GM12878 (cell line): ENCODE results near the gene ROR2. TPM values are rescaled to one million over a fixed set of nuclear protein-coding genes. Genes with fewer than 3 reads are reported as not detected.

Experiments
- ATAC-seq: fragments of 200-7000 bp; cut with Tn5 transposase; 3 replicates; pipeline ENCODE4 v1.9.1; 2020; ENCODE audit warnings: mild to moderate bottlenecking, moderate library complexity
- BruUV-seq: library from RNA; stranded (reverse); fragments of 400-500 nt; replicated peaks from 2 replicates; lab custom pipeline; 2021; lab: Mats Ljungman, UMichigan
- CTCF ChIA-PET: fragments of 300-600 bp; sonication (Branson Sonifier 250); formaldehyde crosslinking; extraction: SDS; loops from one replicate; lab custom pipeline; 2021; ENCODE audit warnings: inconsistent platforms; lab: Yijun Ruan, JAX
- POLR2A ChIA-PET: fragments of 350-600 bp; formaldehyde crosslinking; extraction: SDS; loops from one replicate; lab custom pipeline; 2021; ENCODE audit warnings: inconsistent platforms; lab: Charles Lee
- RAD21 ChIA-PET: fragments of 300-600 bp; sonication (Branson Sonifier 250); formaldehyde crosslinking; loops from one replicate; lab custom pipeline; 2023; ENCODE audit warnings: antibody characterized with exemption; ENCODE audit not compliant: unreplicated experiment; lab: Charles Lee
- SMC1A ChIA-PET: fragments of 300-600 bp; sonication (Branson Sonifier 250); formaldehyde crosslinking; loops from one replicate; lab custom pipeline; 2023; ENCODE audit not compliant: unreplicated experiment, uncharacterized antibody; lab: Charles Lee
- DNase-seq: peaks from one replicate; pipeline ENCODE4 v3.0.0-alpha.2; 2011; ENCODE audit warnings: low read depth, low spot score
- FAIRE-seq: peaks from 3 replicates; lab custom pipeline; 2011; peaks lifted over from hg19 to GRCh38; lab: Jason Lieb, UNC
- H2AFZ ChIP-seq: 2 replicates; pipeline ENCODE4 v1.6.0; 2011; ENCODE audit warnings: low read depth, low read length, control low read depth; ENCODE audit not compliant: control insufficient read depth
- H3K27ac ChIP-seq: 2 replicates; pipeline ENCODE4 v1.5.1; 2011; ENCODE audit warnings: control low read depth; ENCODE audit not compliant: control insufficient read depth, insufficient read depth
- H3K27me3 ChIP-seq, 2 experiments: replicated peaks in 1 of 2; 2 replicates each; pipeline versions ENCODE4 v1.6.0 to v1.6.1; 2011; ENCODE audit warnings: low read length in 1 of 2; ENCODE audit not compliant: control insufficient read depth in 2 of 2, insufficient read depth in 2 of 2
- H3K36me3 ChIP-seq, 2 experiments: 2 replicates each; pipeline ENCODE4 v1.5.1; 2011; ENCODE audit warnings: low read length in 1 of 2; ENCODE audit not compliant: control insufficient read depth in 2 of 2, insufficient read depth in 2 of 2
- H3K4me1 ChIP-seq: 2 replicates; pipeline ENCODE4 v1.6.1; 2011; ENCODE audit warnings: mild to moderate bottlenecking, low read length, moderate library complexity, mixed read lengths; ENCODE audit not compliant: control insufficient read depth, insufficient read depth
- H3K4me2 ChIP-seq: 2 replicates; pipeline ENCODE4 v1.6.0; 2011; ENCODE audit warnings: control low read depth; ENCODE audit not compliant: control insufficient read depth, insufficient read depth
- H3K4me3 ChIP-seq: fragments of 200-600 bp; sonication (generic); 2 replicates; pipeline ENCODE4 v1.5.1; 2016
- H3K79me2 ChIP-seq: 2 replicates; pipeline ENCODE4 v1.6.0; 2011; ENCODE audit warnings: low read length; ENCODE audit not compliant: control insufficient read depth, insufficient read depth
- H3K9ac ChIP-seq: 2 replicates; pipeline ENCODE4 v1.8.0; 2011; ENCODE audit warnings: low read length, control low read depth, mixed read lengths; ENCODE audit not compliant: control insufficient read depth, insufficient read depth
- H3K9me3 ChIP-seq: replicated peaks from 3 replicates; pipeline ENCODE4 v1.5.1; 2011; ENCODE audit warnings: mild to moderate bottlenecking, low read length; ENCODE audit not compliant: control insufficient read depth, insufficient read depth
- H4K20me1 ChIP-seq: 2 replicates; pipeline ENCODE4 v1.6.0; 2011; ENCODE audit not compliant: control insufficient read depth, insufficient read depth
- ATF3 ChIP-seq: IDR thresholded peaks from 2 replicates; pipeline ENCODE4 v1.6.1; 2011; ENCODE audit warnings: low read depth, mild to moderate bottlenecking, low read length, moderate library complexity, borderline replicate concordance; ENCODE audit errors: extremely low read depth
- ESRRA ChIP-seq: IDR thresholded peaks from 2 replicates; pipeline ENCODE4 v1.6.1; 2012; ENCODE audit warnings: mild to moderate bottlenecking, low read length, improper control_type of control experiment
- IRF4 ChIP-seq: IDR thresholded peaks from 2 replicates; pipeline ENCODE4 v1.6.1; 2011; ENCODE audit warnings: low read depth, low read length
- IRF5 ChIP-seq: fragments of 450-650 bp; IDR thresholded peaks from 2 replicates; pipeline ENCODE4 v1.6.1; 2017; ENCODE audit warnings: borderline replicate concordance
- MTA2 ChIP-seq: fragments of 450-650 bp; IDR thresholded peaks from 2 replicates; pipeline ENCODE4 v1.6.1; 2016; ENCODE audit warnings: low read depth, mild to moderate bottlenecking, moderate library complexity
- MYC ChIP-seq: IDR thresholded peaks from 2 replicates; pipeline ENCODE4 v1.6.1; 2011; ENCODE audit warnings: mild to moderate bottlenecking, low read length, moderate library complexity, inconsistent platforms; ENCODE audit not compliant: insufficient read depth, insufficient replicate concordance, insufficient read length, severe bottlenecking
- NKRF ChIP-seq: fragments of 450-650 bp; conservative IDR thresholded peaks from 2 replicates; pipeline ENCODE4 v1.6.1; 2017; ENCODE audit warnings: mild to moderate bottlenecking, moderate library complexity
- PAX5 ChIP-seq: IDR thresholded peaks from 2 replicates; pipeline ENCODE4 v1.6.1; 2011; ENCODE audit warnings: low read depth, low read length, borderline replicate concordance
- RELA ChIP-seq: fragments of 450-650 bp; IDR thresholded peaks from 2 replicates; pipeline ENCODE4 v1.8.0; 2014; ENCODE audit warnings: borderline replicate concordance; ENCODE audit not compliant: partially characterized antibody
- SP1 ChIP-seq: IDR thresholded peaks from one replicate; pipeline ENCODE4 v1.6.1; 2011; ENCODE audit warnings: low read depth, low read length
- ZSCAN29 ChIP-seq: fragments of 450-650 bp; IDR thresholded peaks from 2 replicates; pipeline ENCODE4 v1.6.1; 2017; ENCODE audit warnings: mild to moderate bottlenecking, moderate library complexity
- ZZZ3 ChIP-seq: IDR thresholded peaks from 2 replicates; pipeline ENCODE4 v1.6.1; 2011; ENCODE audit warnings: low read depth; ENCODE audit not compliant: control insufficient read depth, insufficient read length
- WGBS: methylation state at CpG from one replicate; pipeline ENCODE4 v1.1.6; 2016; ENCODE audit warnings: low lambda C conversion rate; ENCODE audit not compliant: insufficient replicate concordance, insufficient coverage; ENCODE audit errors: missing lambda C conversion rate; 5-methylcytosine and 5-hydroxymethylcytosine counted together
- in situ Hi-C: fragments of 300-500 bp; cut with MboI; formaldehyde crosslinking; loops from 9 replicates; pipeline ENCODE4 v1.14.3; 2018; ENCODE audit warnings: mixed read lengths
- intact Hi-C: fragments of 100-400 bp; cut with micrococcal nuclease; formaldehyde crosslinking; loops from one replicate; pipeline ENCODE4 v1.14.2; 2022; ENCODE audit not compliant: unreplicated experiment
- polyA plus RNA-seq, 11 experiments: library from polyadenylated mRNA; depleted of rRNA in 4 of 11; unstranded in 6 of 11; stranded (reverse) in 5 of 11; fragments of >200 nt; fragmentation: Nextera tagmentation in 4 of 11; fragmentation: Illumina TruSeq in 1 of 11; extraction: Ambion mirVana in 4 of 11; extraction: Trizol in 1 of 11; gene quantifications; 1 replicate in 1 of 11; 2 replicates in 10 of 11; pipeline versions ENCODE4 v1.2.1 to v1.2.3, GENCODE V29; 2011 to 2016; ENCODE audit warnings: inconsistent platforms in 2 of 11, missing spikeins in 2 of 11, low read depth in 1 of 11
- total RNA-seq, 4 experiments: library from RNA; depleted of rRNA in 3 of 4; stranded (reverse); fragments of >200 nt in 3 of 4; fragmentation: Illumina TruSeq in 1 of 4; extraction: Trizol in 1 of 4; gene quantifications; 2 replicates each; pipeline versions ENCODE4 v1.2.1 to v1.2.3, GENCODE V29; 2013 to 2021

Gene ROR2
- total and polyA plus RNA-seq, 10 of the 15 experiments (the other 5 are each of a cell fraction or from before 2014, with no cell fraction given) = 0.03 to 0.05 TPM; not detected in 8

GRCh38 chr9:91560301-91560700 lies 389.7 kb downstream of the ROR2 start:
- ChIA-PET SMC1A (no interaction called here), POLR2A (no interaction called here), RAD21 (no interaction called here), CTCF (no interaction called here)
- H3K4me1 ChIP-seq = no peaks in the 10 kb centered on the region
- no TSS peak for BruUV-seq
- no peak overlapping the region for H3K4me2 ChIP-seq
- no peaks in the 10 kb centered on the region for H3K36me3 ChIP-seq
- intact Hi-C loops = no loop called here
- no peak for DNase-seq
- no peaks in the 10 kb centered on the region for H4K20me1 ChIP-seq
- no peak overlapping the region for H3K9ac ChIP-seq
- in situ Hi-C loops = no loop called here
- FAIRE-seq = no peak
- no peak for ATAC-seq
- 43% methylated on average over 2 of the region's 2 CpGs for WGBS
- H3K27me3 ChIP-seq = no peaks in the 10 kb centered on the region
- H3K4me3 ChIP-seq = no peak overlapping the region
- H3K9me3 ChIP-seq = no peaks in the 10 kb centered on the region
- no peak overlapping the region for H2AFZ ChIP-seq
- no peak overlapping the region for H3K27ac ChIP-seq
- no peak for TF ChIP-seq SP1
- no peak for TF ChIP-seq NKRF
- TF ChIP-seq RELA = no peak
- no peak for TF ChIP-seq ZZZ3
- TF ChIP-seq MYC = no peak
- TF ChIP-seq ZSCAN29 = no peak
- no peak for TF ChIP-seq ATF3
- TF ChIP-seq PAX5 = no peak
- TF ChIP-seq ESRRA = no peak
- TF ChIP-seq IRF5 = no peak
- no peak for TF ChIP-seq IRF4
- TF ChIP-seq MTA2 = no peak
- no peaks in the 10 kb centered on the region for H3K79me2 ChIP-seq
